SK-N-SH (cell line): Measurements from ENCODE around the gene PAFAH1B1. TPM values are rescaled to one million over a fixed set of nuclear protein-coding genes. Genes with fewer than 3 reads are reported as not detected.
"Not testable (repeated sequence)": the region's sequence is repeated elsewhere in the genome, so short reads cannot be mapped to it uniquely, and the experiment has no call there.

ENCODE experiments used
- CTCF ChIA-PET: fragments of 300-600, 350-600 bp; formaldehyde crosslinking; extraction: SDS; loops from one replicate; lab custom pipeline; 2021; lab: Yijun Ruan, JAX
- POLR2A ChIA-PET: fragments of 350-600 bp; sonication (Branson Sonifier 250); formaldehyde crosslinking; extraction: SDS; loops from one replicate; lab custom pipeline; 2020; ENCODE audit warnings: antibody characterized with exemption, inconsistent platforms; lab: Yijun Ruan, JAX
- DNase-seq: peaks from one replicate; pipeline ENCODE4 v3.0.0; 2012
- H2AFZ ChIP-seq: fragments of 200-600 bp; sonication (generic); 2 replicates; pipeline ENCODE4 v1.8.1; 2016; ENCODE audit warnings: antibody characterized with exemption, mild to moderate bottlenecking, low read depth
- H3F3A ChIP-seq: fragments of 200-600 bp; sonication (generic); replicated peaks from 2 replicates; pipeline ENCODE3; 2016; ENCODE audit warnings: antibody characterized with exemption, mild to moderate bottlenecking; ENCODE audit not compliant: insufficient read depth
- H3K27ac ChIP-seq, 2 experiments: fragments of 200-500 bp in 1 of 2; fragments of 200-600 bp in 1 of 2; sonication (Bioruptor generic) in 1 of 2; sonication (generic), shearing (Covaris generic) in 1 of 2; 2 replicates each; pipeline versions ENCODE4 v1.5.1 to v1.6.1; 2014 to 2016; ENCODE audit warnings: low read depth in 2 of 2, inconsistent platforms in 1 of 2, low read length in 1 of 2, mild to moderate bottlenecking in 1 of 2, mixed read lengths in 1 of 2
- H3K27me3 ChIP-seq: fragments of 200-600 bp; sonication (generic), shearing (Covaris generic); 2 replicates; pipeline ENCODE4 v1.6.1; 2016; ENCODE audit warnings: mixed run types; ENCODE audit not compliant: insufficient read depth
- H3K36me3 ChIP-seq, 2 experiments: fragments of 200-500 bp in 1 of 2; fragments of 200-600 bp in 1 of 2; sonication (Bioruptor generic) in 1 of 2; sonication (generic) in 1 of 2; replicated peaks in 1 of 2; 2 replicates each; pipeline versions ENCODE3 to v1.5.1; 2014 to 2016; ENCODE audit warnings: low read length in 1 of 2, mild to moderate bottlenecking in 1 of 2; ENCODE audit not compliant: insufficient read depth in 2 of 2, control insufficient read depth in 1 of 2
- H3K4me1 ChIP-seq, 2 experiments: fragments of 200-500 bp in 1 of 2; fragments of 200-600 bp in 1 of 2; sonication (Bioruptor generic) in 1 of 2; sonication (generic), shearing (Covaris generic) in 1 of 2; 2 replicates each; pipeline versions ENCODE4 v1.5.1 to v1.6.1; 2014 to 2016; ENCODE audit warnings: low read depth in 1 of 2, low read length in 1 of 2, mixed run types in 1 of 2; ENCODE audit not compliant: insufficient read depth in 2 of 2, control insufficient read depth in 1 of 2
- H3K4me2 ChIP-seq: fragments of 200-600 bp; sonication (generic), shearing (Covaris generic); 2 replicates; pipeline ENCODE4 v1.6.1; 2017; ENCODE audit warnings: mixed run types
- H3K4me3 ChIP-seq, 2 experiments: fragments of 200-500 bp in 1 of 2; fragments of 200-600 bp in 1 of 2; sonication (Bioruptor generic) in 1 of 2; sonication (generic), shearing (Covaris generic) in 1 of 2; 2 replicates each; pipeline versions ENCODE4 v1.5.1 to v1.8.1; 2014 to 2016; ENCODE audit warnings: low read depth in 2 of 2, inconsistent platforms in 1 of 2, low read length in 1 of 2, mild to moderate bottlenecking in 1 of 2, mixed read lengths in 1 of 2, moderate library complexity in 1 of 2
- H3K79me2 ChIP-seq: fragments of 200-600 bp; sonication (generic); 2 replicates; pipeline ENCODE4 v1.8.1; 2017; ENCODE audit warnings: mild to moderate bottlenecking; ENCODE audit not compliant: insufficient read depth
- H3K9ac ChIP-seq: fragments of 200-600 bp; sonication (generic); 2 replicates; pipeline ENCODE4 v1.6.1; 2017; ENCODE audit warnings: mixed run types
- H3K9me2 ChIP-seq: fragments of 200-600 bp; sonication (generic); 2 replicates; pipeline ENCODE4 v1.6.1; 2017; ENCODE audit warnings: mixed run types
- H3K9me3 ChIP-seq: fragments of 200-600 bp; sonication (generic); 2 replicates; pipeline ENCODE4 v1.6.1; 2017; ENCODE audit warnings: mixed run types, mild to moderate bottlenecking, moderate library complexity
- H4K20me1 ChIP-seq: fragments of 200-600 bp; sonication (generic); 2 replicates; pipeline ENCODE4 v1.6.1; 2017; ENCODE audit warnings: mild to moderate bottlenecking, mixed run types; ENCODE audit not compliant: insufficient read depth
- EZH2phosphoT487 ChIP-seq: fragments of 200-600 bp; sonication (generic); IDR thresholded peaks from 2 replicates; pipeline ENCODE4 v1.6.1; 2017; ENCODE audit warnings: low read depth, mixed run types, mild to moderate bottlenecking, antibody characterized with exemption, moderate library complexity, borderline replicate concordance
- MEF2A ChIP-seq: IDR thresholded peaks from 2 replicates; pipeline ENCODE4 v1.4.0; 2012; ENCODE audit warnings: low read depth, borderline replicate concordance
- RAD21 ChIP-seq: IDR thresholded peaks from 2 replicates; pipeline ENCODE4 v1.6.1; 2012; ENCODE audit warnings: mild to moderate bottlenecking, low read length
- WGBS: methylation state at CpG from one replicate; pipeline ENCODE4 v1.1.6; 2017; ENCODE audit warnings: low lambda C conversion rate; 5-methylcytosine and 5-hydroxymethylcytosine counted together
- polyA plus RNA-seq, 3 experiments: library from polyadenylated mRNA; depleted of rRNA; stranded (reverse); fragments of >200 nt; gene quantifications; 2 replicates each; pipeline ENCODE4 v1.2.3, GENCODE V29; 2012
- TF ChIP-seq, protein P1 (sequence below): IDR thresholded peaks from 2 replicates; pipeline ENCODE4 v1.4.0; 2012; ENCODE audit warnings: low read depth, borderline replicate concordance

Gene PAFAH1B1
- polyA plus RNA-seq, 1 of the 3 experiments (the other 2 are of a cell fraction) = 37.3 TPM

DNA sequence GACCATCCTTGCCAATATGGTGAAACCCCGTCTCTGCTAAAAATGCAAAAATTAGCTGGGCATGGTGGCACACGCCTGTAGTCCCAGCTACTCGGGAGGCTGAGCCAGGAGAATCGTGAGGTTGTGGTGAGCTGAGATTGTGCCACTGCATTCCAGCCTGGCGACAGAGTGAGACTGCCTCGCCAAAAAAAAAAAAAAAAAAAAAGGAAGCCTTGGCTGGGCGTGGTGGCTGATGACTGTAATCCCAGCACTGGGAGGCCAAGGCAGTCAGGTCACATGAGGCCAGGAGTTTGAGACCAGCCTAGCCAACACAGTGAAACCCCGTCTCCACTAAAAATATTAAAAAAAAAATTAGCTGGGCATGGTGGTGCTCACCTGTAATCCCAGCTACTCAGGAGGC is 65.9 kb downstream of the PAFAH1B1 start:
- POLR2A ChIA-PET = interaction anchor here (0.7 kb wide), 1 partner anchor 42 kb away, joined by 5 read pairs; no protein-coding TSS in a partner anchor

DNA sequence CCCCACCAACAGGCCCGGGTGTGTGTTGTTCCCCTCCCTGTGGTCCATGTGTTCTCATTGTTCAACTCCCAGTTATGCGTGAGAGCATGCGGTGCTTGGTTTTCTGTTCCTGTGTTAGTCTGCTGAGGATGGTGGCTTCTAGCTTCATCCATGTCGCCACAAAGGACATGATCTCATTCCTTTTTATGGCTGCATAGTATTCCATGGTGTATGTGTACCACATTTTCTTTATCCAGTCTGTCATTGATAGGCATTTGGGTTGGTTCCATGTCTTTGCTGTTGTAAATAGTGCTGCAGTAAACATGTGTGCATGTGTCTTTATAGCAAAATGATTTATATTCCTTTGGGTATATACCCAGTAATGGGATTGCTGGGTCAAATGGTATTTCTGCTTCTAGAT is 67.0 kb downstream of the PAFAH1B1 start:
- 95% methylated on average over 4 of the region's 4 CpGs for WGBS
- Histone ChIP-seq H4K20me1 (peaks cover 100% of the 10 kb centered on the region), H3K36me3 (peaks cover 0 to 18% of the 10 kb centered on the region in 2 experiments), H3K79me2 (peaks cover 100% of the 10 kb centered on the region)
- H3K27me3 ChIP-seq, H3K9me2 ChIP-seq, DNase-seq, H3K27ac ChIP-seq, POLR2A ChIA-PET, H3K4me1 ChIP-seq, H3K9ac ChIP-seq, H3K4me3 ChIP-seq, CTCF ChIA-PET, H2AFZ ChIP-seq, H3F3A ChIP-seq, H3K9me3 ChIP-seq, H3K4me2 ChIP-seq: not testable (repeated sequence)

More for the DNA sequence above, 65.9 kb downstream of the PAFAH1B1 start:
- not testable (repeated sequence) for H3K9ac ChIP-seq, H3K4me3 ChIP-seq, H3K27ac ChIP-seq, H3K4me1 ChIP-seq, H3K9me3 ChIP-seq, H3K27me3 ChIP-seq
- CTCF ChIA-PET = interaction anchor here (1.0 kb wide), 1 partner anchor 23 kb away, joined by 4 read pairs; no protein-coding TSS in a partner anchor
- TF ChIP-seq, protein P1, sequence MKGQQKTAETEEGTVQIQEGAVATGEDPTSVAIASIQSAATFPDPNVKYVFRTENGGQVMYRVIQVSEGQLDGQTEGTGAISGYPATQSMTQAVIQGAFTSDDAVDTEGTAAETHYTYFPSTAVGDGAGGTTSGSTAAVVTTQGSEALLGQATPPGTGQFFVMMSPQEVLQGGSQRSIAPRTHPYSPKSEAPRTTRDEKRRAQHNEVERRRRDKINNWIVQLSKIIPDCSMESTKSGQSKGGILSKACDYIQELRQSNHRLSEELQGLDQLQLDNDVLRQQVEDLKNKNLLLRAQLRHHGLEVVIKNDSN = 0 out of 2 replicates have a peak, but pooled peaks have one; percentile 14
- TF ChIP-seq, all 33 proteins: peak for 1; not testable (repeated sequence) for 32
- not testable (repeated sequence) for H2AFZ ChIP-seq, H3K9me2 ChIP-seq, H3K4me2 ChIP-seq, H3F3A ChIP-seq, DNase-seq
- Histone ChIP-seq H3K79me2 (peaks cover 100% of the 10 kb centered on the region), H3K36me3 (peaks cover 0 to 22% of the 10 kb centered on the region in 2 experiments), H4K20me1 (peaks cover 100% of the 10 kb centered on the region)
- WGBS = 63% methylated on average over 8 of the region's 8 CpGs

DNA sequence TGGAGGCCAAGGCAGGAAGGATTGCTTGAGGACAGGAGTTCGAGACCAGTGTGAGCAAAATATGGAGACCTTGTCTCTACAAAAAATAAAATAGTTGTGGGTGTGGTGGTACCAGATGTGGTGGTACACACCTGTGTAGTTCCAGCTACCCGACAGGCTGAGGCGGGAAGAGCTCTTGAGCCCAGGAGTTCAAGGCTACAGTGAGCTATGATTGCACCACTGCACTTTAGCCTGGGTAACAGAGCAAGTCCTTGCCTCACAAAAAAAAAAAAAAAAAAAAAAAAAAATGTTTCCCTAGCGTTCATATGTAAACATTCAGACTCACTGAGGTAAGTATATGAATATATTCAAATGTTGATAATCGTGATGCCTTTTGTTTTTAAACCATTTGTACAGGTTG is 78.6 kb downstream of the PAFAH1B1 start:
- TF ChIP-seq EZH2phosphoT487 (no peak), RAD21 (no peak), MEF2A (no peak)
- Histone ChIP-seq H2AFZ (no peak overlapping the region), H3K36me3 (peaks cover 46 to 87% of the 10 kb centered on the region in 2 experiments), H3K9ac (no peak overlapping the region), H3K4me3 (no peak overlapping the region), H4K20me1 (peaks cover 38% of the 10 kb centered on the region), H3K27me3 (no peaks in the 10 kb centered on the region), H3K4me2 (no peak overlapping the region), H3F3A (peaks cover 41% of the 10 kb centered on the region), H3K79me2 (peaks cover 76% of the 10 kb centered on the region), H3K4me1 (no peaks in the 10 kb centered on the region), H3K9me3 (no peaks in the 10 kb centered on the region), H3K9me2 (no peaks in the 10 kb centered on the region), H3K27ac (no peak overlapping the region)
- POLR2A ChIA-PET = no interaction called here
- DNase-seq = no peak
- CTCF ChIA-PET = no interaction called here
- WGBS = 97% methylated on average over 5 of the region's 5 CpGs

DNA sequence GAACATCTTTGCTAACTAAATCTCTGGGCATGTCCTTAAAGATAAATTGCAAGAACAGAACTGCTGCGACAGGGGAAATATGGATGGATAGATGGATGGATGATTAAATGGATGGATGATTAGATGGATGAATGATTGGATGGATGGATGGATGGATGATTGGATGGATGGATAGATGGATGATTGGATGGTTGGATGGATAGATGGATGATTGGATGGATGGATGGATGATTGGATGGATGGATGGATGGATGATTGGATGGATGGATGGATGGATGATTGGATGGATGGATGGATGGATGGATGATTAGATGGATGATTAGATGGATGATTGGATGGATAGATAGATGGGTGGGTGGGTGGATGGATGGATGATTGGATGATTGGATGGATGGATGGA is 85.8 kb downstream of the PAFAH1B1 start:
- CTCF ChIA-PET, H3K4me1 ChIP-seq, H3K9me3 ChIP-seq, H3K4me3 ChIP-seq, H3K4me2 ChIP-seq, H3K27ac ChIP-seq, H3K9ac ChIP-seq, H3K9me2 ChIP-seq, H2AFZ ChIP-seq, POLR2A ChIA-PET, DNase-seq, H3K27me3 ChIP-seq: not testable (repeated sequence)
- Histone ChIP-seq H3K79me2 (peaks cover 46% of the 10 kb centered on the region), H3F3A (peaks cover 29% of the 10 kb centered on the region), H3K36me3 (peaks cover 56 to 85% of the 10 kb centered on the region in 2 experiments), H4K20me1 (peaks cover 35% of the 10 kb centered on the region)
- WGBS = 97% methylated on average over 1 of the region's 1 CpG
